GM21717 (cell line): ENCODE results near the gene CYB5R3.

ENCODE experiments used
- ATAC-seq: cut with Tn5 transposase; IDR thresholded peaks from one replicate; pipeline ENCODE4 v1.9.1; 2021; ENCODE audit warnings: mild to moderate bottlenecking, moderate library complexity; ENCODE audit not compliant: unreplicated experiment

The CYB5R3 gene

GRCh38 chr22:42646569-42647525, 2.3 kb downstream of the CYB5R3 start:
- ATAC-seq = no peak

DNA sequence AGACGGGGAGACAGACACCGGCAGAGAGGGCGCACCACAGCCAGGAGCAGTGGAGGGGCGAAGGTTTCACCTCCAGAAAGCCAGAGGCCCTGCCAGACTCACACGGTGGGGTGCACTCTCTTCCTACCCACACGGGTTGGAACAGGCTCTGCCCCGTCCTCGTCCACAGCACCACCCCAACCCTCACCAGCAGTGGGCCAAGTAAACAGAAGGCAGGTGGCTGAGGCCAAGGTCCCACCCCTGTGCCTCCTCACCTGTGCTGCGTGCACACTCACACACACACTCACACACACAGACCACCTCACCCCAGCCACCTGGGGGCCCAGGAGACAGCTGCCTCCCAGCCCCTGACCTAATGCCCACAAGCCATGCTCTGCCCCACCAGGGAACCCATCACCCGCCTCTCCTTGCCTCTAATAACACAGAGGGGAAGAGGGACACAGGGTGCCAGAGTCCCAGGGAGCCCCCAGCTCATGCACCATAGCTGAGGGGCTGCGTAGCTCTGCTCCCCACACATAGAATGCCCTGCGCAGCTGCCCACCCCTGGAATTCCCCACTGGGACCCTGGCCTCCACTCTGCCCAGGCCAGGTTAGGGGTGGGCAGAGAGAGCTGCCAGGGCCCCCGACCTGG, 3.1 kb downstream of the CYB5R3 start:
- no peak for ATAC-seq

DNA sequence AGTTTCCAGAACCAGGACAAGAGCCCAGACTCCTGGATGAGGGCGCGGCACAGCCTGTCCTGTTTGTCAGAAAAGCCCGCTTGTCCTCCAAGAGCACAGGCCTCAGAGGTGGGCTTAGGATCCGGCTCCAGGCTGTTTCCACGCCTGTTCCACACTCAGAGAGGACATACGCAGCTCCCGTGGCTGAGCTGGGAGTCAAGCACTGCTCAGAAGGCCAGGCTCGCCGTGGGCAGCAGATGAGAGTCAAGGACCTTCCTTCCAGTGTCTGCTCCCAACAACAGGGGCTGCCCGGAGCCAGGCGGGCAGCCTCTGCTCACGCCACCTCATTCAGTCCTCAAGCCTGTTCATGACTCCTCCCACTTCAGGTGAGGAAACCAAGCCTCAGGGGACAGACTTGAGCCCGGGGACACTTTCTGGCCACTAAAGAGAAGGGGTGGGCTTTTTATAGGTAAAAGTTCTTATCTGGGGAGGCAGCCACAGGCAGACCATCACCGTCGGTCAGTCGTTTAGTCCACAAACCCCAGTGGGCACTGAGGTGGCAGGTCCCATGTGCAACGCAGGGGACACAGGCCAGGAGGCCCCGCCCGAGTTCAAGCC, 3.8 kb downstream of the CYB5R3 start:
- ATAC-seq = no peak

GRCh38 chr22:42644422-42645340, 4.5 kb downstream of the CYB5R3 start:
- ATAC-seq = no peak

DNA sequence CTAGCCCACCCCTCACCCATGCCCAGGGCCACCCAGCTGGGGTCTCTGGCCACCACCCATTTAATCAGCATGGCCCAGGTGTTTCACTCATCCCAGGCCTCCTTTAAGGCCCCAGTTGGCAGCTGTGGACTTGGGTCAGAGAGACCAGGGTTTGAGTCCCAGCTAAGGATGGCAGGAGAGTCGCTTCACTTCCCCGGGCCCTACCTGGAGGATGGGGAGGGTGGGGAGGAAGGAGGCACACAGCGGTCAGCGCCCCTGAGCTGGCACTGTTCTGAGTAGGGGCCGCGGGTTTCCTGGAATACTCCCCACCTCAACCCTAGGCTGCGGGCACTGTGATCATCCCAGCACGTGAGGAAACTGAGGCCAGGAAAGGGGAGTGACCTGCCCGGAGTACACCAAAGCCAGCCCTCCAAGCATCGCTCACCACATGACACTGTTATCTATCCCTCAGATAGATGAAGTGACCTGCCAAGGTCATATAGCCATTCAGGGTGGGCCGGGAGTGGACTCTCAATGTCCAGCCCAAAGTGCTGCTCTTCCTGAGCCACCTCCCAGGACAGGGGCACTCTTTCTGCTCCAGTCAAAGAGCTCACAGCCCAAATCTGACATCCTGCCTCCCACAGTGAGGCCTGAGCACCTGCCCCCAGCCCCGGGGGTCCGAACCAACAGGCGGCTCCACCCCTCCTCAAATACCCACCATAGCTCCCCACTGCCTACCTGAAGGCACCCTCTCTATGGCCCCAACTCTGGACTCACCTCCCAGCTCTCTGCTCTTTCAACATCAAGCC, 5.4 kb downstream of the CYB5R3 start:
- no peak for ATAC-seq

- ATAC-seq = no peak
Observed at GRCh38 chr22:42642806-42643633, 6.2 kb downstream of the CYB5R3 start.

- no peak for ATAC-seq
Observed at GRCh38 chr22:42641801-42642413, 7.3 kb downstream of the CYB5R3 start.

GRCh38 chr22:42639541-42640241, 9.5 kb downstream of the CYB5R3 start:
- ATAC-seq = no peak

- no peak for ATAC-seq
Observed at GRCh38 chr22:42637555-42637954, 11.6 kb downstream of the CYB5R3 start.

- no peak for ATAC-seq
Observed at GRCh38 chr22:42636506-42636905, 12.7 kb downstream of the CYB5R3 start.

GRCh38 chr22:42635531-42635930, 13.7 kb downstream of the CYB5R3 start:
- no peak for ATAC-seq

DNA sequence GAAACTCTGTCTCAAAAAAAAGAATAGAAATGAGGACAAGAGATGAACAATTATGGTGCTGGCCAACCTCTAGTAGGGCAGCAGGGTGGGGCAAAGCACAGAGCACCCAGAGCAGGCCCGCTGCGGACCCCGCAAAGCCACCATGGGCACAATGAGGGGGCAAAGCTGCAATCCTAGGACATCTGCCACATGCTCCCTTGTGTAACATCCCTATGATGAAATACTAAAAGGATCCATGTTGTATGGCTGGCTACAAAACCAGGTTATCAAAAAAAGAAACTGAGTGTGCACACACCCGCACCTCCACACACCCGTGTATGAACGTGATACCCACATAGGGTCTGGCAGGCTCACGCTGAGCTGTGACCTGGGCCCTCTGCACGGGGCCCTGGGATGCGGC, 16.2 kb downstream of the CYB5R3 start:
- ATAC-seq = no peak

GRCh38 chr22:42632096-42632495, 17.1 kb downstream of the CYB5R3 start:
- ATAC-seq = no peak

- no peak for ATAC-seq
Observed at GRCh38 chr22:42630901-42631602, 18.1 kb downstream of the CYB5R3 start.

- ATAC-seq = no peak
Observed at GRCh38 chr22:42630211-42630610, 19.0 kb downstream of the CYB5R3 start.

- no peak for ATAC-seq
Observed at GRCh38 chr22:42627981-42628380, 21.2 kb downstream of the CYB5R3 start.

DNA sequence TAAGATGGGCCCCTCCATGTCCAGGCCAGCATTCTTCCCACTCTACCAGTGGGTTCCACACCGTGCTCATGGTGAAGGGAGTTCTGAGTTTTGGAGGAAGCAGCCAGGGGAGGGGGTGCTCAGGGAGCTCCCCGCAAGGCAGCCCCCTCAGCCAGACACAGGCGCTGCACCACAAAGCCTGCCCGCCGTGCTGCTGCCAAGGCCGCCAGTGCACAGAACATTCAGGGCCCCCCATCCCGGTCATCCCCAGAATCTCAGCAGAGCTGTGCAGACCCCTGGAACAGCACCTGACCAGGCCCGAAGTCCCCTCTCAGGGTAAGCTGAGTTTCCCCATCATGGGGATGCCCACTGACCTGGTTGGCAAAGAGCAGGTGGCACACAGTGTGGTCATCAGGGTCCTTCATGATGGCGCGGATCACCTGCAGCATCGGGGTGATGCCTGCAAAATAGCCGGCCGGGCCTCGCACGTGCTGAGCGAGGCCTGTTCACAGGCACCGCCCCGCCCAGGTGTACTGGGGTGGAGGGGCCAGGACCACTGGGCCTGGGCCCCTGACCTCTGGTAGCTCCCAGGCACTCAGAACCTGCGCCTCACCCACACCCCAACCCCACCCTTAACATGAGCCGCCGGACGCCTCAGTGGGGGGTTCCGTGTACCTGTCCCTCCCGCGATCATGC, 22.1 kb downstream of the CYB5R3 start:
- no peak for ATAC-seq
